HT-29 (cell line): Measurements from ENCODE around the gene TMEM8B. TPM values are rescaled to one million over a fixed set of nuclear protein-coding genes. Genes with fewer than 3 reads are reported as not detected.
A peak's percentile ranks its signal among the peaks of the same experiment; 100 is the strongest.

Experiments
- DNase-seq: peaks from one replicate; pipeline ENCODE4 v3.0.0-alpha.2; 2015; ENCODE audit warnings: low spot score
- total RNA-seq: library from RNA; depleted of rRNA; stranded (reverse); fragments of >200 nt; shearing (Covaris generic); gene quantifications from 2 replicates; pipeline ENCODE4 v1.2.3, GENCODE V29; 2014

The TMEM8B gene
- total RNA-seq, 1 experiment from 2014 or later: 4.5 TPM

GRCh38 chr9:35811381-35812024 is 17.5 kb upstream of the TMEM8B start:
- DNase-seq: no peak

GRCh38 chr9:35812025-35812602 is 16.9 kb upstream of the TMEM8B start, which contains the start of gene SPAG8:
Gene SPAG8 (minus strand): TSS chr9:35812262. CDS start chr9:35812147, 115 bp downstream.
- DNase-seq: peak; percentile 90

DNA sequence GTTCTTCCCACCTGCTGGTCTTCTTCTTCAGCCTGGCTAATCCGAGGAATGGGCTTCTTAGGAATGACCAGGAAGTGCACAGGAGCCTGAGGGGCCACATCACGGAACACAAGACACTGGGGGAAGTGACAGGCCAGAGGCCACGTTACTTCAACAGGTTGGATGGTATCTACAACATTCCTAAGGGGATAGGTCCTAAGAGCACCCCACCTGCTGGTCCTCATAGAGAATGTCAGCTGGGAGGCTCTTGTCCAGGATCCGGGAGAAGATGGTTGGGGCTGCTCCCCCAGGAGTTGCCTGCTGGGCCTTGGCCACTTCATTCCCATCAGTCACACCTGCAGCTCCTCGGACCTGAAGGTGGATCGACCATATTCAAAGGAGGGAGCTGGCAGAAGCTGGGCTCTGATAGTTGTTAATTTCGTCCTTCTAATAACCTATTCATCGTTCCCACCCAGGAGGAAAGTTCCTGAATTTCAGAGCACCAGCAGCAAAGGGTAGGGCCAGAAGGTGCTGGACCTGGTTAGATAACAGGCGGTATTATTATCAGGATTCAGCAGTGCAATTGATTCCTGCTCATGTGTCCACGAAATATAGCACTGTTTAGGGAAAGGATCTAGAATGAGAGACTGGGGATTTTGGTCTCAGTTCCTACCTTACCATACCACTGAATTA is 15.5 kb upstream of the TMEM8B start:
- DNase-seq: peak; percentile 60

DNA sequence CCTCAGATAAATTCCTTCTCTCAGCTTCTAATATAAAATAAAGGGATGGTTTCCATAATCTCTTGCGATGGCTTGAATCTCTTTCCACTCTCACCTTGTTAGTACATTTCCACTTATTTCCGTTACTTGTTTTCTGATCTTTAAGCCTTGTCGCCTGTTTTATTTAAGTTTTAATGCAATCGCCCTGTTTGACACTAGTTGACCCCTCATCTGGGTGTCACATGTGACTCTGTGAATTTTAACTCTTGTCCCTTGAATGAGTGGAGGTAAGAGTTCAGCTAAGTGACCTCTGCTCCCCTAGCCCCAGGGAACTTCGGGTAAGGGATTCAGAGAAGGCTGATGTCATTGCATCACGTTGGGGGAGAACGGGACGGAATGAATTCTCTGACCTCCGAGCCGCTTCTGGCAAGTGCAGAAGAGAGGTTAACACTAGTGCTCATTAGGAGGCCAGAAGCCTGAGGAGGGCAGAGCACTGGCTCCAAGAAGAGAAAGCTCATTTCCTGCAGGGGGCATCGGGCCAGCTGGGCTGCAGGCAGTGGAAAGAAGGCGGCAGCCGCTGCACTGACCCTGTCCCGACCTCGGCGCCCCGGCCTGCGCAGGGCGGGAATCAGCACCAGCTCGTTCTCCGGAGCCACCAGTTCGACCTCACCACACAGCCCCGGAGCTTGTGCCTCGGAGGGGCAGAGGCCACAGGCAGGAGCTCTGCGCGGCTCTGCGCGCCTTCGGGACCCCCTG is 14.8 kb upstream of the TMEM8B start:
- DNase-seq: peak; percentile 78

GRCh38 chr9:35814841-35815543 is 14.0 kb upstream of the TMEM8B start, which contains the start of gene HINT2:
Gene HINT2 (minus strand): TSS chr9:35815042. CDS start chr9:35814979, 63 bp downstream.
- DNase-seq: peak; percentile 98

GRCh38 chr9:35816708-35817107 is 12.3 kb upstream of the TMEM8B start:
- no peak for DNase-seq

GRCh38 chr9:35818341-35818740 is 10.7 kb upstream of the TMEM8B start:
- no peak for DNase-seq

GRCh38 chr9:35820076-35820475 is 9.0 kb upstream of the TMEM8B start:
- no peak for DNase-seq

DNA sequence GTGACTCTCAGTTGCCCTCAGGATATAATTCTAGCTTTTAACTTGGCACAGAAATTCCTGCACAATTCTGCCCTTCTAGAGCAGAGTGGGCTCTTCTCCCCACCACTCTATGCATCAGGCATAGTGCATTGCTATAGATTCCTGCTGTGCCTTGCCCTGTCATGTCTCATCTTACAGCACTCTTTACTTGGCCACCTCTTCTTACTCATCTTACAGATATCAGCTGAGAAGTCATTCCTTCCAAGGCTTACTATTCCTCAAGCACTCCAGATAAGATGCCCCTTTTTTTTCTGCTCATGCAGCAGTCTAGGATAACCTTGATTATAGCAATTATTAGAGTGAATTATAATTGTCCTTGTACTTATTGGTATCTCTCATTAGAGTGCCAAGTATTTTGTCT is 6.1 kb upstream of the TMEM8B start:
- no peak for DNase-seq

- peak; percentile 84 for DNase-seq
These were observed 2.8 kb upstream of the TMEM8B start for GRCh38 chr9:35826071-35826701.

- no peak for DNase-seq
These were observed 1.5 kb upstream of the TMEM8B start for GRCh38 chr9:35827486-35827885.

- peak; percentile 8 for DNase-seq
These were observed 328 bp upstream of the TMEM8B start, which contains the start of gene FAM221B for GRCh38 chr9:35828716-35829083. Gene FAM221B (minus strand): TSS chr9:35828732. CDS start chr9:35826161, 2,571 bp downstream.

DNA sequence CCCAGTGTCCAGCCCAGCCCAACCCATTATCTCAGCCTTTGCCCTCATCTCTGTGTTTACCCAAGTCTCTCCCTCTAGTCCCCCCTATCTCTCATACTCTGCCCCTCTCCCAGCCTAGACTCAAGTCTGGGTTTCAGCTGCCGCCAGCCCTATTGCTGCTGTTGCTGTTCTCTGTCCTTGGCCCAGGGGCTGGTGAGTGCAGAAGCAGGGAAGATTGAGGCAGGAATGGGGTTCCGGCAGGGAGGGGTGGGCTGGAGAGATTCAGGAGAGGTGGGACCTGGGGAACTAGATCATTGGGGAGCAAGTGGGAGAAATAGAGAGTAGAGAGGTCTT is 702 bp downstream of the TMEM8B start:
- no peak for DNase-seq

- no peak for DNase-seq
These were observed 2.0 kb downstream of the TMEM8B start for GRCh38 chr9:35831040-35831439.

GRCh38 chr9:35832814-35833213 is 3.8 kb downstream of the TMEM8B start:
- peak; percentile 56 for DNase-seq

GRCh38 chr9:35834260-35835215 is 5.5 kb downstream of the TMEM8B start:
- no peak for DNase-seq

GRCh38 chr9:35835216-35835632 is 6.2 kb downstream of the TMEM8B start:
- peak; percentile 15 for DNase-seq

DNA sequence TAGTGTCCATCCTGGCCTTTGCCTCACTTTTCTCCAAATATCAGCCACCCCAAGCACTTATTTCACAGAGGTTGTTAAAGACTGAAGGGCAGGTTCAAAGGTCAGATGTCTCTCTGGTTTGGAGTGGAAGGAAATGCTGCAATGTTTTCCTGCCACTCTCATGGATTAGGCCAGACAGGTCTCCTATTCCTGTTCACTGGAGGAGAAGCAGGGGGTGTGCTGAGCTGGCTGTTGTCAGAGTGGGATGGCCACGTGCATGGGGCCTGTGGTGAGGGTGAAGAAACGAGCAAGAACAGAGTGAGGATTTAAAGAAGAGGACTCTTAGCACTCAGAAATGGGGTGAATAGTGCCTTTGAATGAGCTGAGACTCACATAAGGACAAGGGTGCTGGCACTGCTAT is 6.7 kb downstream of the TMEM8B start:
- no peak for DNase-seq

DNA sequence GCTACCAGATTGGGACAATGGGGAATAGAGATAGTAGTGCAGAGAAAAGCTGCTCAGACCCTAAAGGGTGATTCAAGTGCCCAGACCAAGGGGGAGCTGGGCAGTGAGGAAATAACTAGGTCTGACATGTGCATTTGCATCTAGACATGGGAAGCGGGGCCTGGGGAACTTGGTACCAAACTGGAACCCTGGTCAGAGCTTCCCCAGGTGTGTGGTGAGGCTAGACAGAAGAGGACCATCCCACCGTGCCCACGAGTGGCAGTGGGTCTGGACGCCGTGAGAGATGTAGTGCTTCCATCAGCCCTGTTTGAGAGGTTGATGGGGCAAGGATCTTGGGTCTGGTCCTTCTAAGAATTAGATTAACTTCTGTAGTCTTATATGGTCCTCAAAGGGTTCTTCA is 7.6 kb downstream of the TMEM8B start:
- no peak for DNase-seq

GRCh38 chr9:35839926-35840325 is 10.9 kb downstream of the TMEM8B start:
- no peak for DNase-seq
